Measurements from ENCODE around the gene ATP8A2. TPM values are rescaled to one million over a fixed set of nuclear protein-coding genes. Genes with fewer than 3 reads are reported as not detected.

ATP8A2 gene
- total RNA-seq, 3 donors from 2014 or later (not counting 1 experiment from before 2014, with no cell fraction given): 0.43 to 0.68 (median 0.59) TPM

GRCh38 chr13:25478186-25478585 lies 106.4 kb downstream of the ATP8A2 start:
- H3K4me3 Mint-ChIP-seq: no peak overlapping the region
- intact Hi-C loops (cut with micrococcal nuclease): no loop called here
- H3K36me3 ChIP-seq (ENCODE audit: control insufficient read depth, insufficient read depth, low read length): no peaks in the 10 kb centered on the region
- no peaks in the 10 kb centered on the region for H3K9me3 ChIP-seq (ENCODE audit: control insufficient read depth, insufficient read depth, low read length)
- H3K4me1 ChIP-seq (ENCODE audit: control insufficient read depth, insufficient read depth, low read length): no peaks in the 10 kb centered on the region
- ATAC-seq: no peak
- H3K4me3 ChIP-seq (ENCODE audit: low read length): no peak overlapping the region
- no peak overlapping the region for H3K27ac ChIP-seq (ENCODE audit: low read length)
- no peak overlapping the region for H3K27ac Mint-ChIP-seq
- H3K27me3 ChIP-seq (ENCODE audit: control insufficient read depth, insufficient read depth, low read length): no peaks in the 10 kb centered on the region
- TF ChIP-seq, protein P1, sequence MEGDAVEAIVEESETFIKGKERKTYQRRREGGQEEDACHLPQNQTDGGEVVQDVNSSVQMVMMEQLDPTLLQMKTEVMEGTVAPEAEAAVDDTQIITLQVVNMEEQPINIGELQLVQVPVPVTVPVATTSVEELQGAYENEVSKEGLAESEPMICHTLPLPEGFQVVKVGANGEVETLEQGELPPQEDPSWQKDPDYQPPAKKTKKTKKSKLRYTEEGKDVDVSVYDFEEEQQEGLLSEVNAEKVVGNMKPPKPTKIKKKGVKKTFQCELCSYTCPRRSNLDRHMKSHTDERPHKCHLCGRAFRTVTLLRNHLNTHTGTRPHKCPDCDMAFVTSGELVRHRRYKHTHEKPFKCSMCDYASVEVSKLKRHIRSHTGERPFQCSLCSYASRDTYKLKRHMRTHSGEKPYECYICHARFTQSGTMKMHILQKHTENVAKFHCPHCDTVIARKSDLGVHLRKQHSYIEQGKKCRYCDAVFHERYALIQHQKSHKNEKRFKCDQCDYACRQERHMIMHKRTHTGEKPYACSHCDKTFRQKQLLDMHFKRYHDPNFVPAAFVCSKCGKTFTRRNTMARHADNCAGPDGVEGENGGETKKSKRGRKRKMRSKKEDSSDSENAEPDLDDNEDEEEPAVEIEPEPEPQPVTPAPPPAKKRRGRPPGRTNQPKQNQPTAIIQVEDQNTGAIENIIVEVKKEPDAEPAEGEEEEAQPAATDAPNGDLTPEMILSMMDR (IDR thresholded peaks at IDR 0.05): no peak
- 86% methylated on average over 1 of the region's 1 CpG for WGBS (ENCODE audit: insufficient coverage)
- no peaks in the 10 kb centered on the region for H3K4me1 Mint-ChIP-seq
- H3K27me3 Mint-ChIP-seq (ENCODE audit: low read depth in 2 of 2): peaks cover 0 to 8% of the 10 kb centered on the region in 2 donors
- no peak for DNase-seq
- peaks cover 0 to 5% of the 10 kb centered on the region in 2 donors for H3K9me3 Mint-ChIP-seq
- H3K36me3 Mint-ChIP-seq: no peaks in the 10 kb centered on the region

DNA sequence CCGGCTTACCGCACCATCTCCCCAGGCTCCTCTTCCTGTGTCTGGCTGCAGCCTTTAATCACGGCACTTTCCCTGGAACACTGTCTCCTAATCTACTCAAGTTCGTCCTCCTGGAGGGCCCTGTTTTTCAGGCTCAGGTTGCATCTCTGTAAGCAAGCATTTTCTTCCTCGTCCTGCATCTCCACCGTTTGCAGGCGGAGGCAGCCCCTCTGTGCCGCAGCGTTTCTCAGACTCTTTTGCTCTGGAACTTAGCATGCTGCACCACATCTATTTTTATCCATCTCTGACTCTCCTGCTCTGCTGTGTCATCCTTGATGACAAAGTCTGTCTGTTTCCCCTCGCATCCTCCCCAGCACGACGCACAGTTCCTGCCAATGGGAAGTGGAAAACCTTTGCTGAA lies 117.5 kb downstream of the ATP8A2 start:
- 51% methylated on average over 12 of the region's 12 CpGs for WGBS (ENCODE audit: insufficient coverage)
- no peak for DNase-seq
- Histone ChIP-seq H3K4me3 (ENCODE audit: low read length) (no peak overlapping the region), H3K4me1 (ENCODE audit: control insufficient read depth, insufficient read depth, low read length) (no peaks in the 10 kb centered on the region), H3K9me3 (ENCODE audit: control insufficient read depth, insufficient read depth, low read length) (no peaks in the 10 kb centered on the region), H3K27me3 (ENCODE audit: control insufficient read depth, insufficient read depth, low read length) (no peaks in the 10 kb centered on the region), H3K27ac (ENCODE audit: low read length) (no peak overlapping the region), H3K36me3 (ENCODE audit: control insufficient read depth, insufficient read depth, low read length) (no peaks in the 10 kb centered on the region)
- Mint-ChIP-seq H3K4me3 (no peak overlapping the region), H3K9me3 (no peaks in the 10 kb centered on the region), H3K27me3 (ENCODE audit: low read depth in 2 of 2) (peaks cover 9 to 12% of the 10 kb centered on the region in 2 donors), H3K4me1 (no peaks in the 10 kb centered on the region), H3K27ac (no peak overlapping the region), H3K36me3 (no peaks in the 10 kb centered on the region)
- intact Hi-C loops (cut with micrococcal nuclease): no loop called here
- TF ChIP-seq, protein P1 (IDR thresholded peaks at IDR 0.05): no peak
- no peak for ATAC-seq

DNA sequence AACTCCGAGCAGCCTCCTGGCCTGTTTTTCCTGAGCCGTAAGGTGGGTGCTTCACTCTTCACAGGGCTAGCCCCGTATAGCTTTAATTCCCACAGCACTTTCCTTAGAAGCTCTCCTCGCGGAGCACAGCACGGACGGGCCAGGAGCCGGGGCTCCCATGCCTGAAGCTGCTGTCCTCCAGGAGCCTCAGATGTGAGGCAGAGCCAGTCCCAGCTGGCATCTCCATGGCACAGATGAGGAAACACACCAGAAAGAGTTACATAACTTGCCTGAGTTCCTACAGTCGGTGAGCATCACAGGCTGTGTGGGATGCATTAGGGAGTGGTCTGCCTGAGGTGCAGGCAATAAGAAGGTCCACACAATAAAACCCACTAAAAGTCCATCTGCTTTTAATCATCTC lies 118.5 kb downstream of the ATP8A2 start:
- intact Hi-C loops (cut with micrococcal nuclease): no loop called here
- H3K4me3 ChIP-seq (ENCODE audit: low read length): no peak overlapping the region
- WGBS (ENCODE audit: insufficient coverage): 86% methylated on average over 9 of the region's 9 CpGs
- H3K4me3 Mint-ChIP-seq: no peak overlapping the region
- ATAC-seq: no peak
- H3K9me3 ChIP-seq (ENCODE audit: control insufficient read depth, insufficient read depth, low read length): no peaks in the 10 kb centered on the region
- H3K9me3 Mint-ChIP-seq: no peaks in the 10 kb centered on the region
- H3K36me3 ChIP-seq (ENCODE audit: control insufficient read depth, insufficient read depth, low read length): no peaks in the 10 kb centered on the region
- no peak for DNase-seq
- H3K4me1 Mint-ChIP-seq: no peaks in the 10 kb centered on the region
- H3K36me3 Mint-ChIP-seq: no peaks in the 10 kb centered on the region
- TF ChIP-seq, protein P1 (IDR thresholded peaks at IDR 0.05): no peak
- no peaks in the 10 kb centered on the region for H3K27me3 ChIP-seq (ENCODE audit: control insufficient read depth, insufficient read depth, low read length)
- no peak overlapping the region for H3K27ac ChIP-seq (ENCODE audit: low read length)
- H3K4me1 ChIP-seq (ENCODE audit: control insufficient read depth, insufficient read depth, low read length): no peaks in the 10 kb centered on the region
- H3K27me3 Mint-ChIP-seq (ENCODE audit: low read depth in 2 of 2): peaks cover 9 to 16% of the 10 kb centered on the region in 2 donors
- H3K27ac Mint-ChIP-seq: no peak overlapping the region

DNA sequence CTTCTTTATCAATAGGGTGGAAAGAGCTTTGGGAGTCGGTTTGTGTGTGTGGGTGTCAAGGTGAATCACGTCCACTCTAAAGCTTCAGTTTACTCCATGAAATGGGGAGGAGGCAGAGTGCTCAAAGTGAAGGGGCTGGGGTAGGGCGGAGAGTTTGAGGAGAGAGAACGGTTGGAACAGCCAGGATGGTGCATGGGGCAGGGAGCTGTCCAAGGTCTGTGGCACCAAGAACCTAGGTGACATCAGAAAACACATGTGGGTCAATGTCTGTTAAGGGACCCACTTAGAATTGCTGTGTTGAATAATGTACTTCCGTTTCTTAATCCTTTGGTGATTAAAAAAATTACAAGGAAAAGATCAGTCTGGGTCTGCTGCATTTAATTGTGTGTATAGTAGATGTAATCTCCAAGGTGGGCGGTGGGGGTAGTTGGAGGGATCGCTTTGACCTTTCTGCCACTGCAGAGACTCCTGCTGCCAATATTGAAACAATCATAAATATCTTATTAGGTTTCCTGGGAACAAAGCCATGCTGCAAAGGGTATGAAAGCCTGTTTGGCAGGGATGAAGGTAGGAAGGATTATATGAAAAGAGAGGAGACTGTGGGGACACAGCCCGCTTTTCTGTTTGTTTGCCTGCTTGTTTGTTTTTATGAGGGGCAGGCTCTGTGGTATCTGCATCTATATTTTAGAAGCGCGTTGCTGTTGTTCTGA lies 122.3 kb downstream of the ATP8A2 start:
- ATAC-seq: no peak
- Mint-ChIP-seq H3K36me3 (no peaks in the 10 kb centered on the region), H3K9me3 (no peaks in the 10 kb centered on the region), H3K27me3 (ENCODE audit: low read depth in 2 of 2) (peaks cover 14 to 16% of the 10 kb centered on the region in 2 donors), H3K4me1 (no peaks in the 10 kb centered on the region), H3K4me3 (no peak overlapping the region), H3K27ac (no peak overlapping the region)
- intact Hi-C loops (cut with micrococcal nuclease): no loop called here
- Histone ChIP-seq H3K27me3 (ENCODE audit: control insufficient read depth, insufficient read depth, low read length) (no peaks in the 10 kb centered on the region), H3K27ac (ENCODE audit: low read length) (no peak overlapping the region), H3K4me1 (ENCODE audit: control insufficient read depth, insufficient read depth, low read length) (no peaks in the 10 kb centered on the region), H3K36me3 (ENCODE audit: control insufficient read depth, insufficient read depth, low read length) (no peaks in the 10 kb centered on the region), H3K9me3 (ENCODE audit: control insufficient read depth, insufficient read depth, low read length) (no peaks in the 10 kb centered on the region), H3K4me3 (ENCODE audit: low read length) (no peak overlapping the region)
- DNase-seq: no peak
- 69% methylated on average over 8 of the region's 10 CpGs for WGBS (ENCODE audit: insufficient coverage)
- TF ChIP-seq, protein P1 (IDR thresholded peaks at IDR 0.05): no peak

Data from natural killer cell (primary cell).